HepG2 (cell line): ENCODE data around the gene FAM76A. TPM values are rescaled to one million over a fixed set of nuclear protein-coding genes. Genes with fewer than 3 reads are reported as not detected.

Experiments used
- ATAC-seq: fragments of 200-7000 bp; cut with Tn5 transposase; 3 replicates; pipeline ENCODE4 v1.9.1; 2020; ENCODE audit warnings: mild to moderate bottlenecking, moderate library complexity
- BruUV-seq: library from RNA; stranded (reverse); fragments of 400-500 nt; replicated peaks from 2 replicates; lab custom pipeline; 2021; lab: Mats Ljungman, UMichigan
- CTCF ChIA-PET: fragments of 300-600 bp; formaldehyde crosslinking; extraction: SDS; loops from one replicate; lab custom pipeline; 2021; ENCODE audit warnings: low total read pairs, inconsistent platforms, low intra/inter-chr PET ratio; lab: Yijun Ruan, JAX
- POLR2A ChIA-PET: fragments of 350-600 bp; sonication (Branson Sonifier 250); formaldehyde crosslinking; loops from one replicate; lab custom pipeline; 2020; ENCODE audit warnings: antibody characterized with exemption, inconsistent platforms; lab: Yijun Ruan, JAX
- DNase-seq: peaks from one replicate; pipeline ENCODE4 v3.0.0-alpha.2; 2015; ENCODE audit warnings: low spot score
- FAIRE-seq: peaks from 3 replicates; lab custom pipeline; 2011; peaks lifted over from hg19 to GRCh38; lab: Jason Lieb, UNC
- H2AFZ ChIP-seq: one replicate; pipeline ENCODE4 v1.6.1; 2011; ENCODE audit warnings: low read length, inconsistent platforms
- H3K27ac ChIP-seq: fragments of 300-600 bp; 3 replicates; pipeline ENCODE4 v1.8.0; 2011; ENCODE audit warnings: mixed run types, mild to moderate bottlenecking, mixed read lengths, low read length, inconsistent platforms; ENCODE audit not compliant: insufficient read depth; ENCODE audit errors: extremely low read length
- H3K27me3 ChIP-seq, 2 experiments: fragments of 200-600 bp in 1 of 2; 2 replicates in 1 of 2; 3 replicates in 1 of 2; pipeline versions ENCODE4 v1.6.0 to v1.8.0; 2011; ENCODE audit warnings: low read length in 2 of 2, mild to moderate bottlenecking in 2 of 2, moderate library complexity in 2 of 2, inconsistent platforms in 1 of 2; ENCODE audit not compliant: insufficient read depth in 2 of 2, control insufficient read depth in 1 of 2
- H3K36me3 ChIP-seq, 2 experiments: fragments of 200-600 bp in 1 of 2; replicated peaks in 1 of 2; 2 replicates in 1 of 2; 3 replicates in 1 of 2; pipeline versions ENCODE4 v1.5.1 to v1.8.0; 2011; ENCODE audit warnings: low read length in 2 of 2, inconsistent platforms in 1 of 2; ENCODE audit not compliant: insufficient read depth in 2 of 2, control insufficient read depth in 1 of 2
- H3K4me1 ChIP-seq: 2 replicates; pipeline ENCODE4 v1.5.1; 2012; ENCODE audit warnings: low read length, inconsistent platforms; ENCODE audit not compliant: insufficient read depth
- H3K4me2 ChIP-seq: 2 replicates; pipeline ENCODE4 v1.6.0; 2011; ENCODE audit warnings: low read depth, low read length, inconsistent platforms
- H3K4me3 ChIP-seq, 3 experiments: fragments of 200-600 bp in 1 of 3; sonication (generic), shearing (Covaris generic) in 1 of 3; replicated peaks in 1 of 3; 2 replicates each; pipeline ENCODE4 v1.5.1; 2011 to 2016; ENCODE audit warnings: low read length in 3 of 3, inconsistent platforms in 2 of 3, low read depth in 2 of 3, mild to moderate bottlenecking in 2 of 3, control low read depth in 1 of 3, mixed read lengths in 1 of 3; ENCODE audit not compliant: insufficient read depth in 1 of 3
- H3K79me2 ChIP-seq: one replicate; pipeline ENCODE4 v1.6.1; 2011; ENCODE audit warnings: low read length, inconsistent platforms; ENCODE audit not compliant: insufficient read depth
- H3K9ac ChIP-seq: 2 replicates; pipeline ENCODE4 v1.6.0; 2011; ENCODE audit warnings: mild to moderate bottlenecking, low read depth, low read length, inconsistent platforms; ENCODE audit not compliant: insufficient read depth
- H3K9me3 ChIP-seq: 2 replicates; pipeline ENCODE4 v1.5.1; 2012; ENCODE audit warnings: mild to moderate bottlenecking, low read length
- H4K20me1 ChIP-seq: 2 replicates; pipeline ENCODE4 v1.6.0; 2011; ENCODE audit warnings: inconsistent platforms, mild to moderate bottlenecking, low read length, moderate library complexity; ENCODE audit not compliant: insufficient read depth
- ATF7 ChIP-seq, 2 experiments: fragments of 450-650 bp in 1 of 2; sonication (generic) in 1 of 2; formaldehyde crosslinking in 1 of 2; IDR thresholded peaks; 2 replicates each; pipeline versions ENCODE4 v1.4.0 to v1.6.1; 2016 to 2020; ENCODE audit warnings: antibody characterized with exemption in 1 of 2, mild to moderate bottlenecking in 1 of 2, missing genetic modification reagents in 1 of 2
- FOXA1 ChIP-seq, 2 experiments: fragments of 450-650 bp in 1 of 2; sonication (generic) in 1 of 2; formaldehyde crosslinking in 1 of 2; IDR thresholded peaks; 2 replicates each; pipeline versions ENCODE4 v1.4.0 to v1.6.1; 2016 to 2020; ENCODE audit warnings: missing genetic modification reagents in 1 of 2
- HHEX ChIP-seq: IDR thresholded peaks from 2 replicates; pipeline ENCODE4 v1.6.1; 2016; ENCODE audit warnings: control low read depth
- HNRNPH1 ChIP-seq: fragments of 200-400 bp; formaldehyde crosslinking; optimal IDR thresholded peaks from 2 replicates; pipeline ENCODE3; 2017; ENCODE audit warnings: mild to moderate bottlenecking, low read depth, low read length
- ISL2 ChIP-seq: sonication (generic); formaldehyde crosslinking; IDR thresholded peaks from 2 replicates; pipeline ENCODE4 v1.5.0; 2020; ENCODE audit warnings: missing genetic modification reagents
- KLF13 ChIP-seq: sonication (generic); formaldehyde crosslinking; IDR thresholded peaks from 2 replicates; pipeline ENCODE4 v1.4.0; 2020; ENCODE audit warnings: mild to moderate bottlenecking, missing genetic modification reagents
- NFIB ChIP-seq: sonication (generic); formaldehyde crosslinking; IDR thresholded peaks from 2 replicates; pipeline ENCODE4 v1.9.0; 2021; ENCODE audit warnings: missing genetic modification reagents, mild to moderate bottlenecking, borderline replicate concordance
- POLR2G ChIP-seq: fragments of 200-400 bp; formaldehyde crosslinking; IDR thresholded peaks from 2 replicates; pipeline ENCODE4 v1.6.1; 2018; ENCODE audit warnings: mild to moderate bottlenecking, low read depth, low read length, moderate library complexity
- STAG1 ChIP-seq: sonication (generic); formaldehyde crosslinking; IDR thresholded peaks from 2 replicates; pipeline ENCODE4 v1.4.0; 2020; ENCODE audit warnings: missing genetic modification reagents
- ZNF17 ChIP-seq: sonication (generic); formaldehyde crosslinking; IDR thresholded peaks from 2 replicates; pipeline ENCODE4 v1.5.0; 2020; ENCODE audit warnings: mild to moderate bottlenecking, missing genetic modification reagents
- ZNF205 ChIP-seq: IDR thresholded peaks from 2 replicates; pipeline ENCODE4 v1.6.1; 2018; ENCODE audit warnings: missing biosample characterization, missing genetic modification reagents
- ZNF484 ChIP-seq: sonication (generic); formaldehyde crosslinking; IDR thresholded peaks from 2 replicates; pipeline ENCODE4 v1.5.1; 2020; ENCODE audit warnings: mild to moderate bottlenecking, low read depth, missing genetic modification reagents, borderline replicate concordance
- WGBS: methylation state at CpG from one replicate; pipeline ENCODE4 v1.1.6; 2017; ENCODE audit warnings: low lambda C conversion rate; 5-methylcytosine and 5-hydroxymethylcytosine counted together
- in situ Hi-C: cut with HindIII; loops from 2 replicates; pipeline ENCODE4 v1.10.0; 2017; ENCODE audit warnings: low pct_unique_long_range_greater_than_20kb; ENCODE audit not compliant: extremely low pct_ligation_motif_present
- intact Hi-C: fragments of 100-400 bp; cut with micrococcal nuclease; formaldehyde crosslinking; loops from one replicate; pipeline ENCODE4 v1.10.0; 2022; ENCODE audit not compliant: unreplicated experiment
- polyA plus RNA-seq, 8 experiments: library from polyadenylated mRNA; depleted of rRNA in 3 of 8; stranded (reverse) in 7 of 8; unstranded in 1 of 8; fragments of >200 nt; fragmentation: Illumina TruSeq in 4 of 8; extraction: Trizol in 4 of 8; gene quantifications; 2 replicates each; pipeline versions ENCODE4 v1.2.1 to v1.2.3, GENCODE V29; 2011 to 2016; ENCODE audit warnings: low read depth in 4 of 8, missing spikeins in 1 of 8, mixed read lengths in 1 of 8; ENCODE audit not compliant: insufficient read depth in 1 of 8
- total RNA-seq, 5 experiments: library from RNA; depleted of rRNA; stranded (reverse); fragments of >200 nt; fragmentation: Illumina TruSeq; extraction: Trizol; gene quantifications; 2 replicates each; pipeline ENCODE4 v1.2.3, GENCODE V29; 2016; ENCODE audit warnings: low read depth in 1 of 5
- TF ChIP-seq, protein P1 (sequence below): sonication (generic); formaldehyde crosslinking; IDR thresholded peaks from 2 replicates; pipeline ENCODE4 v1.4.0; 2020; ENCODE audit warnings: missing genetic modification reagents, borderline replicate concordance
- TF ChIP-seq, protein P2 (sequence below): sonication (generic); formaldehyde crosslinking; IDR thresholded peaks from 2 replicates; pipeline ENCODE4 v1.4.0; 2020; ENCODE audit warnings: mild to moderate bottlenecking, missing genetic modification reagents
- TF ChIP-seq, protein P3 (sequence below): sonication (generic); formaldehyde crosslinking; IDR thresholded peaks from 2 replicates; pipeline ENCODE4 v1.8.1; 2022; ENCODE audit warnings: mild to moderate bottlenecking, missing genetic modification reagents

FAM76A gene
- total and polyA plus RNA-seq, 2 of the 13 experiments (the other 11 are each of a cell fraction or from before 2014, with no cell fraction given) = 4.2 to 15.7 TPM

DNA sequence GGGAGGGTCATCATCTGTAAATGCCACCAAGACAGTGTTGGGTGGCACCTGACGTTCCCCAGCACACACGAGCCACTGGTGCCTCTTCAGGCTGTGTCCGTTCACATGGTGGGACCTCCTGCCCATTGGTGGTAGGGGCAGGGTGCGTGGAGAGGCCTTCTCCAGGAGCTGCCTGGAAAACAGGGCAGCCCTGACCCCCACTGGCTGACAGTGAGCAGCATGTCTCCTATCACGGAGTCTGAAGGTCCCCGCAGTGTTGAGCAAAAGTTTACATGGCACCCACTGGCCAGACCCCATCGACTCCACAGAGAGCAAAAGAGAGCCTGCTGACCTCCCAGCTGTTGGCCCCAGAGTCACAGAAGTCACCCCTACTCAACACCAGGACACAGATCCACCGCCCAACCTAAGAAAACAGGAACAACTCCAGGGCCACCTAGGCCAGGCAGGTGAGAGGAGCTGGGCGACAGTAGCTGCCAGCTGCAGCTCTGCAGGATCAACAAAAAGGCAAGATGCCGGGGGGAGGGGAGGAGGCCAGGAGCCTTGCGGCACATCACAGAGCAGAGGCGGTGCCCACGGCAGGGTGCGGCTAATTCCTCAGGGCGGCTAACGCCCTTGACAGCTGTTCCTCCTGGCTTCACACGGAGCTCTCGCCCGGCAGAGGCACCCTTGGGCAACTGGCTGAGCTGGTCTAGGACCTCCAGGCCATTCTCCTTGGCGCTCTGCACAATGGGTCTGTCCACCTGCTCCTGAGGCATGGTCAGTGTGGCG is 39.4 kb upstream of the FAM76A start:
- Histone ChIP-seq H3K9ac (no peak overlapping the region), H3K27ac (no peak overlapping the region), H3K4me2 (peak overlapping the region; percentile 61), H3K4me3 (peak overlapping the region in 1 of 3 experiments; percentile 50; a peak in 2 of 6 replicates), H2AFZ (no peak overlapping the region), H3K9me3 (peaks cover 8% of the 10 kb centered on the region), H3K27me3 (peaks cover 4 to 36% of the 10 kb centered on the region in 2 experiments; a peak in 4 of 5 replicates), H4K20me1 (no peaks in the 10 kb centered on the region), H3K79me2 (no peaks in the 10 kb centered on the region), H3K36me3 (no peaks in the 10 kb centered on the region), H3K4me1 (peaks cover 48% of the 10 kb centered on the region)
- 15% methylated on average over 10 of the region's 21 CpGs for WGBS
- ChIA-PET CTCF (no interaction called here), POLR2A (interaction anchor here (0.9 to 1.7 kb wide), 3 partner anchors 14 to 65 kb away, joined by 4 to 9 read pairs (median 4); partner anchors contain the start of genes FAM76A and IFI6)
- no TSS peak for BruUV-seq
- in situ Hi-C loops = no loop called here
- intact Hi-C loops = no loop called here
- ATAC-seq (peak; percentile 76), FAIRE-seq (no peak), DNase-seq (no peak)
- TF ChIP-seq ISL2 (CRISPR knock-in tag) = no peak
- TF ChIP-seq STAG1 (CRISPR knock-in tag) = 0 out of 2 replicates have a peak, but pooled peaks have one; percentile 18
- TF ChIP-seq, protein P1, sequence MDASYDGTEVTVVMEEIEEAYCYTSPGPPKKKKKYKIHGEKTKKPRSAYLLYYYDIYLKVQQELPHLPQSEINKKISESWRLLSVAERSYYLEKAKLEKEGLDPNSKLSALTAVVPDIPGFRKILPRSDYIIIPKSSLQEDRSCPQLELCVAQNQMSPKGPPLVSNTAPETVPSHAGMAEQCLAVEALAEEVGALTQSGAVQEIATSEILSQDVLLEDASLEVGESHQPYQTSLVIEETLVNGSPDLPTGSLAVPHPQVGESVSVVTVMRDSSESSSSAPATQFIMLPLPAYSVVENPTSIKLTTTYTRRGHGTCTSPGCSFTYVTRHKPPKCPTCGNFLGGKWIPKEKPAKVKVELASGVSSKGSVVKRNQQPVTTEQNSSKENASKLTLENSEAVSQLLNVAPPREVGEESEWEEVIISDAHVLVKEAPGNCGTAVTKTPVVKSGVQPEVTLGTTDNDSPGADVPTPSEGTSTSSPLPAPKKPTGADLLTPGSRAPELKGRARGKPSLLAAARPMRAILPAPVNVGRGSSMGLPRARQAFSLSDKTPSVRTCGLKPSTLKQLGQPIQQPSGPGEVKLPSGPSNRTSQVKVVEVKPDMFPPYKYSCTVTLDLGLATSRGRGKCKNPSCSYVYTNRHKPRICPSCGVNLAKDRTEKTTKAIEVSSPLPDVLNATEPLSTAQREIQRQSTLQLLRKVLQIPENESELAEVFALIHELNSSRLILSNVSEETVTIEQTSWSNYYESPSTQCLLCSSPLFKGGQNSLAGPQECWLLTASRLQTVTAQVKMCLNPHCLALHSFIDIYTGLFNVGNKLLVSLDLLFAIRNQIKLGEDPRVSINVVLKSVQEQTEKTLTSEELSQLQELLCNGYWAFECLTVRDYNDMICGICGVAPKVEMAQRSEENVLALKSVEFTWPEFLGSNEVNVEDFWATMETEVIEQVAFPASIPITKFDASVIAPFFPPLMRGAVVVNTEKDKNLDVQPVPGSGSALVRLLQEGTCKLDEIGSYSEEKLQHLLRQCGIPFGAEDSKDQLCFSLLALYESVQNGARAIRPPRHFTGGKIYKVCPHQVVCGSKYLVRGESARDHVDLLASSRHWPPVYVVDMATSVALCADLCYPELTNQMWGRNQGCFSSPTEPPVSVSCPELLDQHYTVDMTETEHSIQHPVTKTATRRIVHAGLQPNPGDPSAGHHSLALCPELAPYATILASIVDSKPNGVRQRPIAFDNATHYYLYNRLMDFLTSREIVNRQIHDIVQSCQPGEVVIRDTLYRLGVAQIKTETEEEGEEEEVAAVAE (CRISPR knock-in tag) = no peak
- no peak for TF ChIP-seq KLF13 (CRISPR knock-in tag)
- no peak for TF ChIP-seq NFIB (CRISPR knock-in tag)
- TF ChIP-seq FOXA1 (IDR thresholded peaks at IDR 0.05) = no peak
- TF ChIP-seq FOXA1 (CRISPR knock-in tag; IDR thresholded peaks at IDR 0.05) = no peak
- no peak for TF ChIP-seq ZNF205
- TF ChIP-seq, protein P2, sequence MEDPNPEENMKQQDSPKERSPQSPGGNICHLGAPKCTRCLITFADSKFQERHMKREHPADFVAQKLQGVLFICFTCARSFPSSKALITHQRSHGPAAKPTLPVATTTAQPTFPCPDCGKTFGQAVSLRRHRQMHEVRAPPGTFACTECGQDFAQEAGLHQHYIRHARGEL (CRISPR knock-in tag) = no peak
- no peak for TF ChIP-seq ATF7 (IDR thresholded peaks at IDR 0.05)
- no peak for TF ChIP-seq ATF7 (CRISPR knock-in tag; IDR thresholded peaks at IDR 0.05)
- no peak for TF ChIP-seq POLR2G
- TF ChIP-seq HHEX = no peak
- TF ChIP-seq ZNF17 = no peak
- TF ChIP-seq, protein P3, sequence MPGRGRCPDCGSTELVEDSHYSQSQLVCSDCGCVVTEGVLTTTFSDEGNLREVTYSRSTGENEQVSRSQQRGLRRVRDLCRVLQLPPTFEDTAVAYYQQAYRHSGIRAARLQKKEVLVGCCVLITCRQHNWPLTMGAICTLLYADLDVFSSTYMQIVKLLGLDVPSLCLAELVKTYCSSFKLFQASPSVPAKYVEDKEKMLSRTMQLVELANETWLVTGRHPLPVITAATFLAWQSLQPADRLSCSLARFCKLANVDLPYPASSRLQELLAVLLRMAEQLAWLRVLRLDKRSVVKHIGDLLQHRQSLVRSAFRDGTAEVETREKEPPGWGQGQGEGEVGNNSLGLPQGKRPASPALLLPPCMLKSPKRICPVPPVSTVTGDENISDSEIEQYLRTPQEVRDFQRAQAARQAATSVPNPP (CRISPR knock-in tag) = no peak
- no peak for TF ChIP-seq HNRNPH1
- no peak for TF ChIP-seq ZNF484 (CRISPR knock-in tag)
